Epidermal melanocyte (primary cell): ENCODE measurements around the gene ZBED4.

ENCODE experiments used
- DNase-seq: peaks from one replicate; pipeline ENCODE4 v3.0.0; 2011; ENCODE audit warnings: low spot score; ENCODE audit not compliant: insufficient read length

The ZBED4 gene

DNA sequence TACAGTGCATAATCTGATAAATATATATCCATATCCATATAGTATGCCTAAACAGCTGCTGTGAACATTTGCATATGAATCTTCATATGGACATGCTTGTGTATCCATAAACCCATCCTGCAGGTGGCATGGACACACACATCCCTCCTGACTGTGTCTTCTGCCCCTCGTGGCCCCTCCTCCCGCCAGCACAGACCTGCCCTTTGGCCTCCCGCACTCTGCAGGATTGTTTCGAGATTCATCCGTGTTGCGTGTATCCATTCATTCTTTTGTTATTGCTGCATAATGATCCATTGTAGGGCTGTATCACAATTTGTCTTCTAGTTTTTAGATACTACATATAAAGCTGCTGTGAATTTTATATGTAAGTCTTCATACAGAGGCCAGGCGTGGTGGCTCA is 24.0 kb downstream of the ZBED4 start:
- no peak for DNase-seq

DNA sequence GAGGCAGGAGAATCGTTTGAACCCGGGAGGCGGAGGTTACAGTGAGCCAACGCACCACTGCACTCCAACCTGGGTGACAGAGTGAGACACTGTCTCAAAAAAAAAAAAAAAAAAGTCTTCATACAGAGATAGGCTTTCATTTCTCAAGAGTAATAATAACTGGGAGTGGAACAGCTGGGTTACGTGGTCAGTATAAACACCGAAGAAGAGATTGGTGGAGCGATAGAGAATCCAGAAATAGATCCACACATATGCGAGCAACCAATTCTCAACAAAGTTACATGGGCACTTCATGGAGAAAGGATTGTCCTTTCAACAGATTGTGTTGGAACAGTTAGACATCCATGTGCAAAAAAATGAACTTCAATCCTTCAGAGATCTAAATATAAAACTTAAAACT is 24.6 kb downstream of the ZBED4 start:
- DNase-seq = no peak

DNA sequence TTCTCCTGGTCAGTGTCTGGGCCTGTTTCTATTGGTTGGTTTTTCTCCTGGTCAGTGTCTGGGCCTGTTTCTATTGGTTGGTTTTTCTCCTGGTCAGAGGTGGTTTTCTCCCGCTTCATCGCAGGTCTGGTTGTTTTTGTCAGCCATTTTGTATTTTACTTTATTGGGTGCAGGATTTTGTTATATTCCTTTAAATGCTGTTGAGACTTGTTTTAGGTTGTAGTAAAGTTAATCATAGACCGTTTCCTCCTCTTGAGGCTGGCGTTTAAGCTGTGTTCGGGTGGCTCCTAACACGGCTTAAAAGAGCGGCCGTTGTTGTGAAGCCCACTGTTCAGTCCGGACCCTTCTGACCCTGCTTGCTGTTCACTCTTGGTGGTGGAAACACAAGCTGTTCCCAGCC is 26.2 kb downstream of the ZBED4 start:
- DNase-seq = no peak

DNA sequence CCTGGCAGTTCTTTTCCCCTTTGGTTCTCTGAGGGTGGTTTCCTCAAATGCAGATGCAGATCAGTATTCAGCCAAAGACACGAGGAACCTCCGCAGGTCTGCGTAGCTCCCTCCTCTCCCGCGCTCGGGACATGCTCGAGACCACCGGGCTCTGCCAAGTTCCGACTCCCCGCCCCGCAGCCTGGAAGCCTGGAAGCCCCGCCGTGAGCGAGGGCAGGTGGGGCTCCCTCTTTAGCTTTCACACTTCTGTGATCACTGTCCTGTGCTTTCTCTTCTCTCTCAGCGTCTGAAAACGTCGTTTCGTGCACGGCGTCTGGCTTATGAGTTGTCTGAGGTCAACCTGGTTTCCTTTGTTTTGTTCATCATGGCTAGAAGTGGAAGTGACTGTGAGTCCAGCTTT is 26.6 kb downstream of the ZBED4 start:
- DNase-seq = no peak

DNA sequence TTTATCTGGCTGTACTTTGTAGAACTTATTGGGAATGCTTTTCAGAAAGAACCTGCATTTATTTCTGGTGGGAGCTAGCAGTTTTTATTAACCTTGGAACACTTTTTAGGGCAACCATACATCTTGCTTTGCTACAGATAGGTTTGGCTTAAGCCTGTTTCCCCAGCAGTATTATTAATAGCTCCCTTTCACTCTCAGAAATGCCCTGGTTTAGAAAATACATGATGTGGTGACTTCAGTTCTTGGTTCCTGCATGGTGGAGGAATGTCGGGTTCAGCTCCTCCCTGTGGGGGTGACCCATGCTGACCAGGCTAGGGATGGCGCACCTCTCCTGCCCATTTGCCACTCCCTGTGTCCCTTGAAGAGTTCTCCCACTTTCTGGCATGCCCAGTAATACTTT is 28.2 kb downstream of the ZBED4 start:
- no peak for DNase-seq

DNA sequence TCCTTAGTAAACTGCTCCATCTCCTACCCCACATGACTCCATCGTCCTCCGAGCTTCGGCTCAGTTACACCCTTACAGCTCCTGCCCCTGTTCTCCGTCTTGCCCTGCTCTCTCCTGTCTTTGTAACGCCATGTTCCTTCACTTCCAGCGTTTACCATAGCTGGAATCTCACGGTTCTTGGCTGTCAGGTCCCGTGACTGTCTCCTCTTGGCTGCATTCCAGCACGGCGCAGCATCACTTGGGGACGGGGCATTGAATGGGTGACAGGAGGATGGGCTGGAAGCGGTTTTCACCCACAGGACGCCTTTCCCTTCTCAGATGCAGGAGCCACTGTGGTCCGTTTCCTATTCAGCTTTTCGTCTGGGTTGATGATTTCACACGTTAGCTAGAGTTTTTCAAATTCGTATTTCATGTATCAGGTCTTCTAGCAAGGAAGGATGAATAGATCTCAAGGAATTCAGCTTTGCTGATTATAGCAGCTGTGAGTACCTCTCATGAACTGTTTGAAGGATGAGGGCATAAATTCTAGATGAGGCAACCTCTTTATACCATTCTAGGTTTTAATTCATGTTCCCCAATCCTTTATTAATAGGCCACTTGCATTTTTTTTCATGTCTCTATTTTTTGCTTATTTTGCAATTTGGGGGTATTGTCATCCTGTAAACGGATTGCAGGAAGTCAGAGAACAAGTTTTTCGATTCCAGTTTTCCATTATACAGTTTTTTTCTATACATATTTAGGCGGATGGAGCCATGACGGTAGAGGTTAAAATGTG is 29.1 kb downstream of the ZBED4 start:
- no peak for DNase-seq

DNA sequence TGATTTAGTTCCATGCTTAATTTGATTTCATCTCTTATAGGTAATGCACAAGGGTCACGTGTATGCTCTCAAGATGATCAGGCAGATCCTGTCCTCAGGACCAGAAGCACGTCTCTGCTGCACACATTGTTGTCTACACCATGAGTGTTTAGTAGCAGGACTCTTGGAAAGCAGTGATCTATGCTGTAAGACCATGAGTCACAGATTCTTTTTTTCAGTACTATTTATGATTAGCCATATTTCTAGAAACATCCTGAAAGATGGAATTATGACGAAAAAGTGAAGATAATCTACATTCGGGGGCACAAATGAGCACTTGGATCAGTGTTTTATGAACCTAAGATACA is 29.6 kb downstream of the ZBED4 start:
- DNase-seq = no peak

DNA sequence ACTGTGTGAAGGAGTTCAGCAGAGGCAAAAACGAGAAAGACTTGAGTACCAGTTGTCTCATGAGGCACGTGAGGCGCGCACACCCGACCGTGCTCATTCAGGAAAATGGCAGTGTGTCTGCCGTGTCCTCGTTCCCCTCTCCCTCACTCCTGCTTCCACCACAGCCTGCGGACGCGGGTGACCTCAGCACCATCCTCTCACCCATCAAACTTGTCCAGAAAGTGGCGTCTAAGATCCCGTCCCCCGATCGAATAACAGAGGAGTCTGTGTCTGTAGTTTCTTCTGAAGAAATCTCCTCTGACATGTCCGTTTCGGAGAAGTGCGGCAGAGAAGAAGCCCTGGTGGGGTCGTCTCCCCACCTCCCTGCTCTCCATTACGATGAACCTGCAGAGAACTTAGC is 30.4 kb downstream of the ZBED4 start:
- no peak for DNase-seq

DNA sequence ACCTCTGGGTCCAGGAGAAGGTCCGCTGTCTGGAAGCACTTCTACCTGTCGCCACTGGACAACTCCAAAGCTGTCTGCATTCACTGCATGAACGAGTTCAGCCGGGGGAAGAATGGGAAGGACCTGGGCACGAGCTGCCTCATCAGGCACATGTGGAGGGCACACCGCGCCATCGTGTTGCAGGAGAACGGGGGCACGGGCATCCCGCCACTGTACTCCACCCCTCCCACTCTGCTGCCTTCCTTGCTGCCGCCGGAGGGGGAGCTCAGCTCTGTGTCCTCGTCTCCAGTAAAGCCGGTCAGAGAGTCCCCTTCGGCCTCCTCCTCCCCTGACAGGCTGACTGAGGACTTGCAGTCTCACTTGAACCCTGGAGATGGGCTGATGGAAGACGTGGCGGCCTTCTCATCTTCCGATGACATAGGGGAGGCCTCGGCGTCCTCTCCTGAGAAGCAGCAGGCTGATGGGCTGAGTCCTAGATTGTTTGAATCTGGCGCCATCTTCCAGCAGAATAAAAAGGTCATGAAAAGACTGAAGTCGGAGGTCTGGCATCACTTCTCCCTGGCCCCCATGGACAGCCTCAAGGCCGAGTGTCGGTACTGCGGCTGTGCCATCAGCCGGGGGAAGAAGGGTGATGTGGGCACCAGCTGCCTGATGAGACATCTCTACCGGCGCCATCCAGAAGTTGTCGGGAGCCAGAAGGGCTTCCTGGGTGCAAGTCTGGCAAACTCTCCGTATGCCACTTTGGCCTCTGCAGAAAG is 31.0 kb downstream of the ZBED4 start:
- no peak for DNase-seq

DNA sequence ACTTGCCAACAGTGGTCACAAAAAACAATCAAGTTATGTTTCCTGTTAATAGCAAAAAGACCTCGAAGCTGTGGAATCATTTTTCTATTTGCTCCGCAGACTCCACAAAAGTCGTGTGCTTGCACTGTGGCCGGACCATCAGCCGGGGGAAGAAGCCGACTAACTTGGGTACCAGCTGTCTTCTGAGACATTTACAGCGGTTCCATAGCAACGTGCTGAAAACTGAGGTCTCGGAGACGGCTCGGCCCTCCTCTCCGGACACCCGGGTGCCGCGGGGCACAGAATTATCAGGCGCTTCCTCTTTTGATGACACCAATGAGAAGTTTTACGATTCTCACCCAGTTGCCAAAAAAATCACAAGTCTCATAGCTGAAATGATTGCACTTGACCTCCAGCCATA is 31.6 kb downstream of the ZBED4 start:
- DNase-seq = no peak

DNA sequence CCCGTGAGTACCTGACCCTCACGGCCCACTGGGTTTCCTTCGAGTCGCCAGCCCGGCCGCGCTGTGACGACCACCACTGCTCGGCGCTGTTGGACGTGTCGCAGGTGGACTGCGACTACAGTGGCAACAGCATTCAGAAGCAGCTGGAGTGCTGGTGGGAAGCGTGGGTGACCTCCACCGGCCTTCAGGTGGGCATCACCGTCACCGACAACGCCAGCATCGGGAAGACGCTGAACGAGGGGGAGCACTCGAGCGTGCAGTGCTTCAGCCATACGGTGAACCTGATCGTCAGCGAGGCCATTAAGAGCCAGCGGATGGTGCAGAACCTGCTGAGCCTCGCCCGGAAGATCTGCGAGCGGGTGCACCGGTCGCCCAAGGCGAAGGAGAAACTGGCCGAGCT is 32.2 kb downstream of the ZBED4 start:
- no peak for DNase-seq

DNA sequence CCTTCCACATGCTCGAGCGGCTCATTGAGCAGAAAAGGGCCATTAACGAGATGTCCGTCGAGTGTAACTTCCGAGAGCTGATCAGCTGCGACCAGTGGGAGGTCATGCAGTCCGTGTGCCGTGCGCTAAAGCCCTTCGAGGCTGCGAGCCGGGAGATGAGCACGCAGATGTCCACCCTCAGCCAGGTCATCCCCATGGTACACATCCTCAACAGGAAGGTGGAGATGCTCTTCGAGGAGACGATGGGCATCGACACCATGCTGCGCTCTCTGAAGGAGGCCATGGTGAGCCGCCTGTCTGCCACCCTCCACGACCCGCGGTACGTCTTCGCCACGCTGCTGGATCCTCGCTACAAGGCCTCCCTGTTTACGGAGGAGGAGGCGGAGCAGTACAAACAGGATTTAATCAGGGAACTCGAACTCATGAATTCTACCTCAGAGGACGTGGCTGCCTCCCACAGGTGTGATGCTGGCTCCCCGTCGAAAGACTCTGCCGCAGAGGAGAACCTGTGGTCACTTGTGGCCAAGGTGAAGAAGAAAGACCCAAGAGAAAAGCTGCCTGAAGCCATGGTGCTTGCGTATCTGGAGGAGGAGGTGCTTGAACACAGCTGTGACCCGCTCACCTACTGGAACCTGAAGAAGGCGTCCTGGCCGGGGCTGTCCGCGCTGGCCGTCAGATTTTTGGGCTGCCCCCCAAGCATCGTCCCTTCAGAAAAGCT is 32.9 kb downstream of the ZBED4 start:
- DNase-seq = no peak

DNA sequence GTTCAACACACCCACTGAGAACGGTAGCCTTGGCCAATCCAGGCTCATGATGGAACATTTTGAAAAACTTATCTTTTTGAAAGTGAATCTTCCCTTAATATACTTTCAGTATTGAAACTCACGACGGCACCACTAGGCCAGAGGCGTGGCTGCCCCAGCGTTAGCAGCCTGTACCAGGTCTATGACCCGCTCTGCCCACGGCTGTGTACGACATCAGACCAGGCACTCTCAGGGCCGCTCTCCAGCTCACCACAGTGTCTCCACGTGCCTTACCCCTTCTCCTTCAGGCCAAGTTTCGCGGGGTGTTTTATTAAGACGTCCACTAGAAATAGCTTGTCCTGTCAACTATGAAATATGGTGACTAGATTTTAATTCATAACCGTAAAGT is 33.4 kb downstream of the ZBED4 start:
- no peak for DNase-seq

DNA sequence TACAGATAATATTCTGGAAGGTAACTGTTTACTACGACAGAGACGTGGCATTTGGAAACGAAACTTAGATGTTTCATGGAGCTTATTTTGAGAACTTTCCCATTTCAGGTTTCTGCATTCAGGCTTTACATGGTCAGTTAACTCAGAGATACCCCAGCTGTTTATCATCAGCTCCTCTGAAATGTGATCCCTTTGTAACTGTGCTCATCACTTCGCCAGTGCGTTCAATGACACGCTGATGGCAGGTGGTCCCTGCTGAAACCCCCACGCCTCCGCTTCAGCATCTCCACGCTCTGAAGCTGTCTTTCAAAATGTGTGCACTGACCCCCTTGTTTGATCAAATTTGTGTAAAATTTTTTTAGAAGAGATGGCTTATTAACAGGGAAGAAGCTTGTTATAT is 34.1 kb downstream of the ZBED4 start:
- DNase-seq = no peak

DNA sequence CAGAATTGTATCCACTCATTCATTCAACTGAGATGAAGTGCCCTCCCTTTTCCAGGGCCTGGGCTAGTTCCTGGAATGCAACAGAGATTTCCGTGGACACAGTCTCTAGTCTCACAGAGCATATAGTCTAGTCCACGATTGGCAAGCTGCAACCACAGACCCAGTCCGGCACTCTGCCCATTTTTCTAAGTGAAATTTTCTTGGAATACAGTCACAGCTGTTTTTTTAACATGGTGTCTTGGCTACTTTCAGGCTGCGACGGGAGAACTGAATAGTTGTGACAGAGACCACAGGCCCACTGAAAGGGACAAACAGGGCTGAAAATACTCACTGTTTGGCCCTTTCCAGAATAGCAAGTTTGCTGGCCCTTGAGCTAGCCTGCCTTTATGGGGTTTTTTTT is 35.4 kb downstream of the ZBED4 start:
- DNase-seq = no peak

DNA sequence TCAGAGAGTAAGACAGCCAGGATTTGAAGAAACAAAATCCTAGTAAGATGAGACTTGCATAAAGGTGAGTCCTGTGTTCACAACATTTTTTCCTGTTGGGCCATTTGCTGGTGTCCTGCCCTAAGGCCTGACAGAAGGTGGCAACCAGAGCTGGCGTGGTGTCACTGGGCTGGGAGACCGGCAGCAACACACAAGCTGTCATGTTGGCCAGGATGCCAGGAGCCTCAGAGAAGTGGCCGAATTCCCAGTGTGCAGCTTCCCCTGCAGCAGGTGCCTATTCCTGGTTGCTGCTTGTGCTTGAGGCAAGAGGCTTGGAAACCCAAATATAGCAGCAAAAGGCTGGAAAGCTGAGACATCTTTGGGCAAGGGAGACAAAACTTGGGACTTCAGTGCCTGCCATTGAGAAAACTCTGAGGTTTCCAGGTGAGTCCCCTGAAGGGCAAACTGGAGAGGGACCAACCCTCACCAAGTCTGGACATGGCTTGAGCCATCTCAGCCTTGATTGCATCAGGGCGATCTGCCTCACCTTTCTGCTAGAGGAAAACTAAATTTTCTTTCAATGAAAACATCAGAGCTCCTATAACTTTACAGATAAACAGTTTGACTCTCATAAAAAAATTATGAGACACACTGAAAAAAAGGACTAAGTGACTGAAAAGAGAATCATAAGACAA is 38.7 kb downstream of the ZBED4 start:
- DNase-seq = no peak

DNA sequence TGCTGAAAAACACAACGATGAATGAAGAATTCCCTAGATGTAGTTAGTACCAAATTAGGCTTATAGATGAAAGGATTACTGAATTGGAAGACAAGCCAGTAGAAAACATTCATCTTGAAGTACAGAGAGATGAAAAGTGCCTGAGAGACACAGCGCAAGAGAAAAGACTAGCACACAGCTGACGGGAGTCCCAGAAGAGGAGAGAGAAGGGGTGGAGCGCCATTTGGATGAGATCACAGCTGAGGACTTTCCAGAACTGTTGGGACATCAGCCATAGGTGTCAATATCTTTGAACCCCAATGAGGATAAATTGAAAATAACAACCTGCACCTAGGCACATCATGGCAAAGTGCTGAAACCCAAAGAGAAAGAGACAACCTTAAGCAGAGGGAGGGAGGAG is 39.4 kb downstream of the ZBED4 start:
- no peak for DNase-seq

DNA sequence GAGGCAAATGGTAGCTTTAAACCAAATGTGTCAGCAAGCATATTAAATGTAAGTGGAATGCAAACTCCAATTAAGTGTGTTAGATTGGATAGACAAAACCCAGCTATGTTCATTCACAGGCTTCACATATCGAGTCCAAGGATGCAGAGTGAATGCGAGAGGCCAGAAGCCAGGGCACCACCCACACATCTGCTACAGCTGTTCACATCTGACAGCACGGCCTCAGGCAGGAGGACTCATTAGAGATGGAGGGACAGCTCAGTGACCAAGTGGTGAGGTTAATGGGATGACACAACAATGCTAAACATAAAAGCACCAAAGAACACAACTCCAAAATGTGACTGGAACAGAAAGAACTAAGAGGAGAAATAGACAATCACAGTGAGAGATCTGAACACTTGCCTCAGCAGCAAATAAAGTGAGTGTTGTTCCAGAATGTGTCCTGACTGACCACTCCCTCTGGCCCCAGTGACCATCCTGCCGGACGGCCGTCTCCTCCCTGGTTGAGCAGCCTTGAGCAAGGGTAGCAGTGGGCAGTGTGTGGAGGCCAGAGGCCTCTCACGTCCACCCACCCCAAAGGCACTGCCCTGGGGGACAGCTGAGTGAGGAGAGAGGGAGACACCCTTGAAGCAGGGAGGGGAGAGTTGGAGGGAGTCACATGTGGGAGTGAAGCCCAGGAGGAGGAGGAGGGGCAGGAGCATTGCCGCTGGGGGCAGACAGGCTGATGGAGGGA is 40.8 kb downstream of the ZBED4 start:
- DNase-seq = no peak

DNA sequence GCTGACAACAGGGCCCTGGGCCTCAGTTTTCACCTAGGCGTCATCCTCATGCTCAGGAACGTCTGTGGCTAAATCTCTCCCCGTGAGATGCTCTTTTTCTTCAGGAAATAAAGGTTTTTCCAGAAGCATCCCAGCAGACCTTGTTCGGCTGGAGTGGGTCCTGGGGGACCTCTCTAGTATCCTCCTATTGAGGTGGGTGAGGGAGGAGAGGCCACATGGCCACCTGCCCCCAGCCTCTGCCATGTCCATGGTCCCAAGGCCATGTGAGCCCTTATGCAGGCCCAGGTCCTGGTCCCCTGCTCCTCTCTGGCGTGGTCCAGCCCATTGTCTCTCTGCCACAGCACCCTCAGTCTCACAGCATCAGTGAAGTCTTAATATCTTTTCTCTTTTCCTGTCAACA is 42.6 kb downstream of the ZBED4 start:
- no peak for DNase-seq

DNA sequence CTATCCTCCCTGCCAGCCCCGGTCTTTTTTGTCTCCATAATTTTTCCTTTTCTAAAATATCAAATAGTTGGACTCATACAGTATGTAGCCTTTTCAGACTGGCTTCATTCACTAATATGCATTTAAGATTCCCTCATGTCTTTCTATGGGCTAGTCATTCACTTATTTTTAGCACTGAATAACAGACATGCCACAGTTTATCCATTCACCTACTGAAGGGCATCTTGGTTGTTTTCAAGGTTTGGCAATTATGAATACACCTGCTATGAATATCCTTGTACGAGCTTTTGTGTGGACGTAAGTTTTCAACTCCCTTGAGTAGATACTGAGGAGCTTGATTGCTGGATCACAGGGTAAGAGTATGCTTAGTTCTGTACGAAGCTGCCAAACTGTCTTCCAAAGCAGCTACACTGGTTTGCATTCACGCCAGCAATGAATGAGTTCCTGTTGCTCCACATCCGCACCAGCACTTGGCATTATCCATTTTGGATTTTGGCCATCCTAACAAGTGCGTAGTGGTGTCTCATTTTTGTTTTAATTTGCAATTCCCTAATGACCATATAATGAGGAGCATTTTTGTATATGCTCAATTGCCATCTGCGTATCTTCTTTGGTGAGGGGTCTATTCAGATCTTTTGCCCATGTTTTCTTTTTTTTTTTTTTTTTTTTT is 43.5 kb downstream of the ZBED4 start:
- no peak for DNase-seq

DNA sequence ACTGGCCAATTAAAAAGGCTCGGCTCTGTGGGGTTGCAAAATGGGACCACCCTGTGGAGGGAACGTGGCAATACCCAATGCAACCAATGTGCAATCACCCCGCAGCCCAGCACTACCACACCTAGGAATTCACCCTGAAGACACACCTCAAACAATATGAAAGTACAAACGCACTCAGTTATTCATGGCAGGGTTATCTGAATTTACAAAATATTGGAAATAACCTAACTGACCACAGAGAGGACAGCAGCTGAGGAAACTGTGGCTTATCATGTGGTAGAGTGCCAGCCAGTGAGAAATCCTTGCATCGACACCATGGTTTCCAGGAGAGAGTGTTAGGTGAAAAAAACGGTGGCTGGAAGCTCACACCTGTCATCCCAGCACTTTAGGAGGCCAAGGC is 45.9 kb downstream of the ZBED4 start:
- DNase-seq = no peak
